Pancreas (tissue), 10 donors: Measurements from ENCODE around the gene TELO2. TPM values are rescaled to one million over a fixed set of nuclear protein-coding genes. Genes with fewer than 3 reads are reported as not detected.

Source experiments
- ATAC-seq, 4 donors: fragments of 200-7000 bp; cut with Tn5 transposase; one replicate each; pipeline versions ENCODE4 v1.8.0 to v1.9.1; 2020; ENCODE audit warnings: mild to moderate bottlenecking in 4 of 4, moderate library complexity in 4 of 4
- DNase-seq, 6 donors: peaks; one replicate each; pipeline ENCODE4 v3.0.0-alpha.2; 2020
- FAIRE-seq: peaks from 2 replicates; lab custom pipeline; 2012; peaks lifted over from hg19 to GRCh38; lab: Jason Lieb, UNC
- H3K27ac ChIP-seq, 4 donors: fragments of 200-600 bp; sonication (generic); 1 replicate in 3 of 4; 2 replicates in 1 of 4; pipeline versions ENCODE4 v1.5.0 to v1.8.0; 2020
- H3K27me3 ChIP-seq, 4 donors: fragments of 200-600 bp; one replicate each; pipeline ENCODE4 v1.8.0; 2021
- H3K36me3 ChIP-seq, 3 donors: fragments of 200-600 bp; sonication (generic) in 1 of 3; one replicate each; pipeline versions ENCODE4 v1.5.0 to v1.8.0; 2020 to 2021
- H3K4me1 ChIP-seq, 3 donors: fragments of 200-600 bp; one replicate each; pipeline ENCODE4 v1.8.0; 2021
- H3K4me3 ChIP-seq, 4 donors: fragments of 200-600 bp; sonication (generic) in 2 of 4; one replicate each; pipeline versions ENCODE4 v1.5.0 to v1.8.0; 2020 to 2021
- H3K9me3 ChIP-seq, 4 donors: fragments of 200-600 bp; one replicate each; pipeline ENCODE4 v1.8.0; 2021
- CTCF ChIP-seq, 4 donors: fragments of 200-600 bp; sonication (generic) in 3 of 4; IDR thresholded peaks; one replicate each; pipeline versions ENCODE4 v1.5.0 to v1.8.0; 2021; ENCODE audit warnings: antibody characterized with exemption in 4 of 4
- WGBS, 2 donors: extraction: QIAGEN DNeasy Blood & Tissue Kit; methylation state at CpG; one replicate each; pipeline ENCODE4 v1.1.7; 2013; 5-methylcytosine and 5-hydroxymethylcytosine counted together
- intact Hi-C, 3 donors: fragments of 100-400 bp; cut with DNase I; formaldehyde crosslinking; loops; one replicate each; pipeline versions ENCODE4 v1.11.1 to v1.14.2; 2022
- polyA plus RNA-seq, 2 donors: library from polyadenylated mRNA; stranded (reverse); fragments of 200-250 nt; gene quantifications; one replicate each; pipeline ENCODE4 v1.2.3, GENCODE V29; 2013
- total RNA-seq, 6 donors: library from RNA; stranded (reverse); fragmentation: NEBNext Ultra II Directional in 4 of 6; extraction: Animal tissue kit (Norgen Biotek cat#: 25700) in 4 of 6; gene quantifications; one replicate each; pipeline versions ENCODE4 v1.2.1 to v1.2.4, GENCODE V29; 2021 to 2023
- donor health status: healthy with polysubstance abuse.
- donor health status: DM: no; HTN: no; CAD: no; lungs with moderate emphysema.
- donor health status: DM: no; HTN: no; CAD: no.
- donor health status: control.
- donor health status: control.
- donor health status: Bipolar disorder and iron deficiency.
- donor health status: DM: yes; HTN: yes; CAD: no.
- donor health status: DM: no; HTN: no; CAD: no.
- donor health status: DM: no; HTN: no; CAD: no.
- donor health status: DM: yes; HTN: yes; CAD: no.

Gene TELO2
- total and polyA plus RNA-seq, 8 donors = 11.7 to 98.7 (median 19.6) TPM

- no peaks in the 10 kb centered on the region for H3K4me1 ChIP-seq
- ATAC-seq (no peak), DNase-seq (peak in 2 of 6 donors; percentile 45 to 62), FAIRE-seq (no peak)
- 90 to 92% methylated on average over 30 of the region's 30 CpGs for WGBS, 2 donors
- no peaks in the 10 kb centered on the region for H3K9me3 ChIP-seq
- H3K27me3 ChIP-seq = no peaks in the 10 kb centered on the region
- no peak for TF ChIP-seq CTCF (IDR thresholded peaks at IDR 0.05)
- no peak overlapping the region for H3K4me3 ChIP-seq
- intact Hi-C loops = no loop called here
- peaks cover 0 to 17% (median 0%) of the 10 kb centered on the region in 3 donors for H3K36me3 ChIP-seq
- H3K27ac ChIP-seq = no peak overlapping the region
These were observed 32.5 kb upstream of the TELO2 start for GRCh38 chr16:1460602-1461138.

GRCh38 chr16:1461146-1461545 is 32.0 kb upstream of the TELO2 start:
- Histone ChIP-seq H3K4me3 (no peak overlapping the region), H3K36me3 (peaks cover 0 to 13% (median 0%) of the 10 kb centered on the region in 3 donors), H3K27me3 (no peaks in the 10 kb centered on the region), H3K9me3 (no peaks in the 10 kb centered on the region), H3K4me1 (no peaks in the 10 kb centered on the region), H3K27ac (no peak overlapping the region)
- no peak for TF ChIP-seq CTCF (IDR thresholded peaks at IDR 0.05)
- 91% methylated on average over 23 to 24 of the region's 24 CpGs for WGBS, 2 donors
- intact Hi-C loops = no loop called here
- no peak for FAIRE-seq
- ATAC-seq = no peak
- DNase-seq = peak in 1 of 6 donors; percentile 50

GRCh38 chr16:1464196-1464893 is 28.8 kb upstream of the TELO2 start:
- no peak for ATAC-seq
- no peaks in the 10 kb centered on the region for H3K27me3 ChIP-seq
- FAIRE-seq = no peak
- no peak for TF ChIP-seq CTCF (IDR thresholded peaks at IDR 0.05)
- WGBS, 2 donors = 92% methylated on average over 38 to 41 of the region's 41 CpGs
- intact Hi-C loops = no loop called here
- H3K36me3 ChIP-seq = peaks cover 0 to 13% (median 0%) of the 10 kb centered on the region in 3 donors
- no peaks in the 10 kb centered on the region for H3K4me1 ChIP-seq
- H3K9me3 ChIP-seq = no peaks in the 10 kb centered on the region
- H3K4me3 ChIP-seq = no peak overlapping the region
- DNase-seq = peak in 2 of 6 donors; percentile 50 to 52
- H3K27ac ChIP-seq = no peak overlapping the region

- DNase-seq (peak in 2 of 6 donors; percentile 38 to 61), FAIRE-seq (no peak), ATAC-seq (no peak)
- intact Hi-C loops = no loop called here
- WGBS, 2 donors = 91% methylated on average over 33 of the region's 33 CpGs
- no peaks in the 10 kb centered on the region for H3K4me1 ChIP-seq
- H3K4me3 ChIP-seq = no peak overlapping the region
- H3K36me3 ChIP-seq = peaks cover 0 to 13% (median 0%) of the 10 kb centered on the region in 3 donors
- H3K27me3 ChIP-seq = no peaks in the 10 kb centered on the region
- no peak for TF ChIP-seq CTCF (IDR thresholded peaks at IDR 0.05)
- H3K27ac ChIP-seq = no peak overlapping the region
- H3K9me3 ChIP-seq = no peaks in the 10 kb centered on the region
These were observed 28.1 kb upstream of the TELO2 start for GRCh38 chr16:1464894-1465566.
